H1 (cell line): ENCODE measurements around the gene CORO7. TPM values are rescaled to one million over a fixed set of nuclear protein-coding genes. Genes with fewer than 3 reads are reported as not detected.

Source experiments
- GABPA ChIP-seq: IDR thresholded peaks from 2 replicates; pipeline ENCODE4 v1.6.1; 2011; ENCODE audit warnings: mild to moderate bottlenecking, low read length, moderate library complexity, borderline replicate concordance; ENCODE audit not compliant: insufficient read depth
- JUN ChIP-seq: IDR thresholded peaks from 2 replicates; pipeline ENCODE4 v1.6.1; 2011; ENCODE audit warnings: low read depth, mild to moderate bottlenecking, improper control_type of control experiment, low read length
- KDM1A ChIP-seq: fragments of 200-600, 300-600 bp; sonication (generic); IDR thresholded peaks from 2 replicates; pipeline ENCODE4 v1.7.1; 2016; ENCODE audit warnings: mild to moderate bottlenecking, low read length, borderline replicate concordance
- TAF7 ChIP-seq: optimal IDR thresholded peaks from 2 replicates; pipeline ENCODE3; 2011; ENCODE audit warnings: low read depth, mild to moderate bottlenecking, inconsistent platforms, low read length, moderate library complexity, borderline replicate concordance
- TCF12 ChIP-seq: IDR thresholded peaks from 2 replicates; pipeline ENCODE4 v1.6.1; 2011; ENCODE audit warnings: low read depth, mild to moderate bottlenecking, low read length
- polyA plus RNA-seq, 7 experiments: library from polyadenylated mRNA; depleted of rRNA in 3 of 7; stranded (reverse) in 5 of 7; unstranded in 2 of 7; fragments of >200 nt in 5 of 7; fragments of 200-250 nt in 2 of 7; gene quantifications; 1 replicate in 5 of 7; 2 replicates in 1 of 7; 4 replicates in 1 of 7; pipeline versions ENCODE4 v1.2.1 to v1.2.3, GENCODE V29; 2011 to 2013; ENCODE audit warnings: missing spikeins in 2 of 7, mixed read lengths in 2 of 7
- total RNA-seq: library from RNA; stranded (reverse); fragmentation: NEBNext Ultra II Directional; extraction: Animal tissue kit (Norgen Biotek cat#: 25700); gene quantifications from 2 replicates; pipeline ENCODE4 v1.2.1, GENCODE V29; 2021

Gene CORO7
- total and polyA plus RNA-seq, 2 of the 8 experiments (the other 6 are each of a cell fraction or from before 2014, with no cell fraction given) = 25.2 to 29.8 TPM

DNA sequence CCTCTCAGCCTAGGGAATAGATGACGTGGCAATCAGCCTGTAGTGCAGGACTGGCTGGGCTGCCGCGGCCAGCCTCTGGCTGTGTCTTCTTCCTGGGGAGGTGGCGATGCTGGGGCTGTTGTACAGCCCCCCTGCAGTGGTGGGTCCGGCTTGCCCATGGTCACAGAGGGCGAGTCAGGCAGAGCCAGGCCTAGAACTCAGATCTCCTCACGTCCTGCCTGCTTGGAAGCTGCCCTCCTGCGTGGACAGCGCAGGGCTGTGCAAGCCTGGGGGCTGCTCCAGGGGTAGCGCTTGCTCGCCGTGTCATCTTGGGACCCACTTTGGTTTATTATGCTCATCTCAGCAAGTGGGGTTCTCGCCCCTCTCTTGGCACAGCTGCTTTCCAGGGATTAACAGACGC lies 38.7 kb upstream of the CORO7 start (continued):
- TF ChIP-seq GABPA (no peak), TAF7 (no peak), TCF12 (no peak), JUN (no peak), KDM1A (no peak)
